Pancreas (tissue), 10 donors: Measurements from ENCODE around the gene SOWAHD. TPM values are rescaled to one million over a fixed set of nuclear protein-coding genes. Genes with fewer than 3 reads are reported as not detected.

Source experiments
- ATAC-seq, 4 donors: fragments of 200-7000 bp; cut with Tn5 transposase; one replicate each; pipeline versions ENCODE4 v1.8.0 to v1.9.1; 2020; ENCODE audit warnings: mild to moderate bottlenecking in 4 of 4, moderate library complexity in 4 of 4
- DNase-seq, 6 donors: peaks; one replicate each; pipeline ENCODE4 v3.0.0-alpha.2; 2020
- FAIRE-seq: peaks from 2 replicates; lab custom pipeline; 2012; peaks lifted over from hg19 to GRCh38; lab: Jason Lieb, UNC
- H3K27ac ChIP-seq, 4 donors: fragments of 200-600 bp; sonication (generic); 1 replicate in 3 of 4; 2 replicates in 1 of 4; pipeline versions ENCODE4 v1.5.0 to v1.8.0; 2020
- H3K27me3 ChIP-seq, 4 donors: fragments of 200-600 bp; one replicate each; pipeline ENCODE4 v1.8.0; 2021
- H3K36me3 ChIP-seq, 3 donors: fragments of 200-600 bp; sonication (generic) in 1 of 3; one replicate each; pipeline versions ENCODE4 v1.5.0 to v1.8.0; 2020 to 2021
- H3K4me1 ChIP-seq, 3 donors: fragments of 200-600 bp; one replicate each; pipeline ENCODE4 v1.8.0; 2021
- H3K4me3 ChIP-seq, 4 donors: fragments of 200-600 bp; sonication (generic) in 2 of 4; one replicate each; pipeline versions ENCODE4 v1.5.0 to v1.8.0; 2020 to 2021
- H3K9me3 ChIP-seq, 4 donors: fragments of 200-600 bp; one replicate each; pipeline ENCODE4 v1.8.0; 2021
- WGBS, 2 donors: extraction: QIAGEN DNeasy Blood & Tissue Kit; methylation state at CpG; one replicate each; pipeline ENCODE4 v1.1.7; 2013; 5-methylcytosine and 5-hydroxymethylcytosine counted together
- intact Hi-C, 3 donors: fragments of 100-400 bp; cut with DNase I; formaldehyde crosslinking; loops; one replicate each; pipeline versions ENCODE4 v1.11.1 to v1.14.2; 2022
- polyA plus RNA-seq, 2 donors: library from polyadenylated mRNA; stranded (reverse); fragments of 200-250 nt; gene quantifications; one replicate each; pipeline ENCODE4 v1.2.3, GENCODE V29; 2013
- total RNA-seq, 6 donors: library from RNA; stranded (reverse); fragmentation: NEBNext Ultra II Directional in 4 of 6; extraction: Animal tissue kit (Norgen Biotek cat#: 25700) in 4 of 6; gene quantifications; one replicate each; pipeline versions ENCODE4 v1.2.1 to v1.2.4, GENCODE V29; 2021 to 2023
- TF ChIP-seq, protein P1 (sequence below), 4 donors: fragments of 200-600 bp; sonication (generic) in 3 of 4; IDR thresholded peaks; one replicate each; pipeline versions ENCODE4 v1.5.0 to v1.8.0; 2021; ENCODE audit warnings: antibody characterized with exemption in 4 of 4
- donor health status: healthy with polysubstance abuse.
- donor health status: DM: no; HTN: no; CAD: no; lungs with moderate emphysema.
- donor health status: DM: no; HTN: no; CAD: no.
- donor health status: control.
- donor health status: control.
- donor health status: Bipolar disorder and iron deficiency.
- donor health status: DM: yes; HTN: yes; CAD: no.
- donor health status: DM: no; HTN: no; CAD: no.
- donor health status: DM: no; HTN: no; CAD: no.
- donor health status: DM: yes; HTN: yes; CAD: no.

SOWAHD gene
- total and polyA plus RNA-seq, 8 donors = 0.16 to 1.3 (median 0.32) TPM; not detected in 1

DNA sequence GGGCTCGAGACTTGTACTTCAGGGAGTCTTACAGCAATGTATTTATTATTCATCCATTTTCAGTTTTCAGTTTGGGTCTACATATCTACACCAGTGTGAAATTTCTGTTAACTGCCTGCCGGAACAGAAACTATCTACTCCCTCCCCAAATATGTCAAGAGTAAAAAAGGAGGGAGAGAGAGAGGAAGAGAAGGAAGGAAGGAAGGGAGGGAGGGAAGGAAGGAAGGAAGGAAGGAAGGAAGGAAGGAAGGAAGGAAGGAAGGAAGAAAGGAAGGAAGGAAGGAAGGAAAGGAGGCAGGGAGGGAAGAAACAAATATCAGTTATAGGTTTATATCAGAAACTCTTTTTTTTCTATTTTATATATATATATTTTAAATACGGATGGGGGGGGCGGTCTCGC lies 20.4 kb downstream of the SOWAHD start:
- no peaks in the 10 kb centered on the region for H3K4me1 ChIP-seq
- TF ChIP-seq, protein P1, sequence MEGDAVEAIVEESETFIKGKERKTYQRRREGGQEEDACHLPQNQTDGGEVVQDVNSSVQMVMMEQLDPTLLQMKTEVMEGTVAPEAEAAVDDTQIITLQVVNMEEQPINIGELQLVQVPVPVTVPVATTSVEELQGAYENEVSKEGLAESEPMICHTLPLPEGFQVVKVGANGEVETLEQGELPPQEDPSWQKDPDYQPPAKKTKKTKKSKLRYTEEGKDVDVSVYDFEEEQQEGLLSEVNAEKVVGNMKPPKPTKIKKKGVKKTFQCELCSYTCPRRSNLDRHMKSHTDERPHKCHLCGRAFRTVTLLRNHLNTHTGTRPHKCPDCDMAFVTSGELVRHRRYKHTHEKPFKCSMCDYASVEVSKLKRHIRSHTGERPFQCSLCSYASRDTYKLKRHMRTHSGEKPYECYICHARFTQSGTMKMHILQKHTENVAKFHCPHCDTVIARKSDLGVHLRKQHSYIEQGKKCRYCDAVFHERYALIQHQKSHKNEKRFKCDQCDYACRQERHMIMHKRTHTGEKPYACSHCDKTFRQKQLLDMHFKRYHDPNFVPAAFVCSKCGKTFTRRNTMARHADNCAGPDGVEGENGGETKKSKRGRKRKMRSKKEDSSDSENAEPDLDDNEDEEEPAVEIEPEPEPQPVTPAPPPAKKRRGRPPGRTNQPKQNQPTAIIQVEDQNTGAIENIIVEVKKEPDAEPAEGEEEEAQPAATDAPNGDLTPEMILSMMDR (IDR thresholded peaks at IDR 0.05) = no peak
- no peak overlapping the region for H3K27ac ChIP-seq
- 83 to 93% methylated on average over 5 of the region's 5 CpGs for WGBS, 2 donors
- ATAC-seq = no peak
- intact Hi-C loops = no loop called here
- H3K27me3 ChIP-seq = no peaks in the 10 kb centered on the region
- no peaks in the 10 kb centered on the region for H3K36me3 ChIP-seq
- no peaks in the 10 kb centered on the region for H3K9me3 ChIP-seq
- H3K4me3 ChIP-seq = no peak overlapping the region
- no peak for FAIRE-seq
- DNase-seq = no peak

DNA sequence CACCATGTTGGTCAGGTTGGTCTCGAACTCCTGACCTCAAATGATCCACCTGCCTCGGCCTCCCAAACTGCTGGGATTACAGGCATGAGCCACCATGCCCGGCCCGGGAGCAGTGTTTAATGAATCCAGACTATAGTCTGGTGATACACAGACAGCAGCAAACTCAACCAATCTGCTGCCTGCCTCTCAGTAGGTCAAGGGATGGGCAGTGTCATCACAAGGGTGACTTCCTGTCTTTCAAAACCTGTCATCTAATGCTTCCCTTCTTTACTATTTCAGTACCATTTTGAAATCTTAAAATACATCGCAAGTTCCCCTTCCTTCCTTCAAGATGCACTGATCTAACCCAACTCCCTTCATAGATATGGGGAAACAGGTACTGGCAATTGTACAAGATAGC lies 24.6 kb downstream of the SOWAHD start:
- ATAC-seq = peak in 1 of 4 donors; percentile 32
- DNase-seq = no peak
- Histone ChIP-seq H3K9me3 (no peaks in the 10 kb centered on the region), H3K4me1 (peaks cover 0 to 4% (median 0%) of the 10 kb centered on the region in 3 donors), H3K4me3 (no peak overlapping the region), H3K27ac (no peak overlapping the region), H3K27me3 (no peaks in the 10 kb centered on the region), H3K36me3 (peaks cover 0 to 13% (median 0%) of the 10 kb centered on the region in 3 donors)
- intact Hi-C loops = no loop called here
- no peak for FAIRE-seq
- TF ChIP-seq, protein P1 (IDR thresholded peaks at IDR 0.05) = no peak
- 77 to 89% methylated on average over 5 of the region's 5 CpGs for WGBS, 2 donors

DNA sequence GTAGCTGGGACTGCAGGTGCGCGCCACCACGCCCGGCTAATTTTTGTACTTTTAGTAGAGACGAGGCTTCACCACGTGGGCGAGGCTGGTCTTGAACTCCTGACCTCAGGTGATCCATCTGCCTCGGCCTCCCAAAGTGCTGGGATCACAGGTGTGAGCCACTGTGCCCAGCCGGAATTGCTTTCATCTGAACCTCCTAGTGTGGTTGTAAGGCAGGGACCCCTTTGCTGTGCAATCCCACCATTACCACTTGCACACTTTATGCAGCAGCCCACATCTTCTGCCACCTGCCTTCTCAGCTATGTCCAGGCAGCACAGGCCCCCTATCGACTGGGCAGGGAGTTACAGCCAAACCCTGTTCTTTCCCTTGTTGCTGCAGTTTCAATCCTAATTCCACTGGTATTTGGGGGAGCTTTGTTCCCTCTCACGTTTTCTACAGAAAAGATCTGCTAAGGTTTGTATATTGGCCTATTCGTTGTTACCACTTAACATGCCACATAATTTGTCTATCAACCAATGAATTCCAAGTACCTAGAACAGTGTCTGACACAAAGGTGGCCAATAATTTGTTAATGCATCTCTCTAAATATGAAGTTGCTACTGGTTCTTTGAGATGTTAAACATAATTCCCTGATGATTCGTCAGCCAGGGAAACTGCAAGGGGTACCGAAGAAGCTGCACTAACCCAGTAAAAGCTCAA lies 26.5 kb downstream of the SOWAHD start:
- Histone ChIP-seq H3K9me3 (no peaks in the 10 kb centered on the region), H3K36me3 (peaks cover 0 to 21% (median 0%) of the 10 kb centered on the region in 3 donors), H3K27ac (no peak overlapping the region), H3K4me3 (no peak overlapping the region), H3K4me1 (peaks cover 0 to 8% (median 0%) of the 10 kb centered on the region in 3 donors), H3K27me3 (no peaks in the 10 kb centered on the region)
- FAIRE-seq (no peak), ATAC-seq (peak in 2 of 4 donors; percentile 62 to 70), DNase-seq (peak in 3 of 6 donors; percentile 21 to 64 (median 33))
- intact Hi-C loops = no loop called here
- TF ChIP-seq, protein P1 (IDR thresholded peaks at IDR 0.05) = peak in 2 of 4 donors; percentile 16 to 30
- WGBS, 2 donors = 70 to 78% methylated on average over 14 of the region's 14 CpGs

DNA sequence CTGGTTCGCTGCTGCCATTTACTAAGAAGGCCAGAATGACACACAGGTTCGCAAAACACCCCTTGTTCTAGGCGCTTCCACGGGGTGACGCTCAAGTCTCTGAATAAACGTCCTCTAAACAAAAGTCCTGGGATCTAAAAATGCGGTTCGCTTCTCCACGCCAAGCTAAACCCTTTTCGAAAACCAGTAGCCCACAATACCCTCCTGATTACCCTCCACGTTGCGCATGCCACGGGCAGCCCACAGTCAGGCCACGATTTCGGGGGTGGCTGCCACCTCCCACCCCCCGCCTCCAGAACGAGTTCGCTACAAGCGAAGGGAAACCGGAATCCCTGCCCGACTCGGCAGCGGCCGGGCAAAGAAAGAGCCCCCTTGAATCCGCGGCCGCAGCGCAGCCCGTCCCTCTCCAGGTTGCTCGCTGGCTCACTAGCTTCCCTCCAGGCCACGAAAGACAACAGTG lies 32.6 kb downstream of the SOWAHD start:
- H3K36me3 ChIP-seq = peaks cover 0 to 12% (median 0%) of the 10 kb centered on the region in 3 donors
- ATAC-seq (peak; percentile 54 to 60 (median 54)), FAIRE-seq (no peak), DNase-seq (peak in 5 of 6 donors; percentile 3 to 59 (median 27))
- peak overlapping the region; percentile 84 to 97 (median 92) for H3K27ac ChIP-seq
- intact Hi-C loops = no loop called here
- 0 to 49% methylated on average over 31 of the region's 31 CpGs for WGBS, 2 donors
- H3K4me3 ChIP-seq = peak overlapping the region; percentile 31 to 56 (median 44)
- peaks cover 0 to 8% (median 0%) of the 10 kb centered on the region in 3 donors for H3K4me1 ChIP-seq
- no peaks in the 10 kb centered on the region for H3K9me3 ChIP-seq
- no peaks in the 10 kb centered on the region for H3K27me3 ChIP-seq
- TF ChIP-seq, protein P1 (IDR thresholded peaks at IDR 0.05) = no peak
